HG02938 (cell line): ENCODE results near the gene SPEF1.

Experiments
- ATAC-seq: cut with Tn5 transposase; IDR thresholded peaks from one replicate; pipeline ENCODE4 v1.9.1; 2021; ENCODE audit warnings: mild to moderate bottlenecking, moderate library complexity; ENCODE audit not compliant: unreplicated experiment

SPEF1 gene

GRCh38 chr20:3767427-3768341, 13.6 kb downstream of the SPEF1 start, which contains the start of gene ADISSP:
Gene ADISSP (minus strand): TSS chr20:3767753. CDS start chr20:3760100, 7,653 bp downstream.
- peak; percentile 89 for ATAC-seq

GRCh38 chr20:3767110-3767426, 14.2 kb downstream of the SPEF1 start:
- ATAC-seq = no peak

- ATAC-seq = no peak
Observed at GRCh38 chr20:3766422-3767109, 14.7 kb downstream of the SPEF1 start.

GRCh38 chr20:3765171-3765882, 15.9 kb downstream of the SPEF1 start:
- no peak for ATAC-seq

- ATAC-seq = no peak
Observed at GRCh38 chr20:3764659-3765058, 16.6 kb downstream of the SPEF1 start.

- no peak for ATAC-seq
Observed at GRCh38 chr20:3763671-3764601, 17.3 kb downstream of the SPEF1 start.

- no peak for ATAC-seq
Observed at GRCh38 chr20:3760655-3761348, 20.4 kb downstream of the SPEF1 start.

GRCh38 chr20:3759884-3760283, 21.4 kb downstream of the SPEF1 start:
- ATAC-seq = no peak

- ATAC-seq = no peak
Observed at GRCh38 chr20:3759316-3759823, 21.9 kb downstream of the SPEF1 start.

- ATAC-seq = no peak
Observed at GRCh38 chr20:3758566-3758965, 22.7 kb downstream of the SPEF1 start.

GRCh38 chr20:3757268-3757667, 24.0 kb downstream of the SPEF1 start:
- ATAC-seq = no peak

- ATAC-seq = no peak
Observed at GRCh38 chr20:3755814-3756480, 25.3 kb downstream of the SPEF1 start.

GRCh38 chr20:3755269-3755668, 26.0 kb downstream of the SPEF1 start:
- ATAC-seq = no peak

- ATAC-seq = no peak
Observed at GRCh38 chr20:3754276-3754630, 27.0 kb downstream of the SPEF1 start.

GRCh38 chr20:3753501-3754275, 27.6 kb downstream of the SPEF1 start:
- ATAC-seq = no peak

- no peak for ATAC-seq
Observed at GRCh38 chr20:3753098-3753497, 28.1 kb downstream of the SPEF1 start.

GRCh38 chr20:3752386-3752759, 28.9 kb downstream of the SPEF1 start:
- ATAC-seq = no peak

GRCh38 chr20:3751675-3752385, 29.4 kb downstream of the SPEF1 start:
- ATAC-seq = no peak
